H1 (cell line): Measurements from ENCODE around the gene F8. TPM values are rescaled to one million over a fixed set of nuclear protein-coding genes. Genes with fewer than 3 reads are reported as not detected.

Experiments
- CTCF ChIA-PET: fragments of 300-600 bp; sonication (Branson Sonifier 250); formaldehyde crosslinking; loops from one replicate; lab custom pipeline; 2021; ENCODE audit not compliant: partially characterized antibody; lab: Charles Lee
- POLR2A ChIA-PET: fragments of 300-600 bp; sonication (Branson Sonifier 250); formaldehyde crosslinking; loops from one replicate; lab custom pipeline; 2021; ENCODE audit warnings: inconsistent platforms; ENCODE audit not compliant: partially characterized antibody; lab: Charles Lee
- DNase-seq, 2 experiments: peaks; one replicate each; pipeline versions ENCODE4 v3.0.0 to v3.0.0-alpha.2; 2010 to 2022; ENCODE audit warnings: low spot score in 2 of 2, low read depth in 1 of 2, mixed read lengths in 1 of 2
- FAIRE-seq: peaks from 2 replicates; lab custom pipeline; 2011; peaks lifted over from hg19 to GRCh38; lab: Jason Lieb, UNC
- H2AFZ ChIP-seq: 2 replicates; pipeline ENCODE4 v1.8.1; 2012; ENCODE audit warnings: low read length, inconsistent platforms
- H2AK5ac ChIP-seq: 2 replicates; pipeline ENCODE4 v1.6.1; 2013; ENCODE audit warnings: low read depth, low read length
- H2BK120ac ChIP-seq: replicated peaks from 2 replicates; pipeline ENCODE3; 2013; ENCODE audit warnings: low read depth, low read length, inconsistent platforms
- H2BK12ac ChIP-seq: 2 replicates; pipeline ENCODE4 v1.6.1; 2013; ENCODE audit warnings: low read depth, low read length
- H2BK15ac ChIP-seq: 2 replicates; pipeline ENCODE4 v1.6.1; 2013; ENCODE audit warnings: low read length
- H2BK20ac ChIP-seq: 2 replicates; pipeline ENCODE4 v1.6.1; 2013; ENCODE audit warnings: low read length
- H2BK5ac ChIP-seq: 2 replicates; pipeline ENCODE4 v1.6.1; 2013; ENCODE audit warnings: low read depth, low read length
- H3K14ac ChIP-seq: 2 replicates; pipeline ENCODE4 v1.6.1; 2013; ENCODE audit warnings: inconsistent platforms; ENCODE audit not compliant: insufficient read length
- H3K18ac ChIP-seq: 2 replicates; pipeline ENCODE4 v1.6.1; 2013; ENCODE audit warnings: low read length; ENCODE audit errors: extremely low read depth
- H3K23ac ChIP-seq: 2 replicates; pipeline ENCODE4 v1.6.1; 2013; ENCODE audit warnings: inconsistent platforms; ENCODE audit not compliant: insufficient read length
- H3K23me2 ChIP-seq: 2 replicates; pipeline ENCODE4 v1.6.1; 2013; ENCODE audit warnings: low read depth, low read length
- H3K27ac ChIP-seq: 2 replicates; pipeline ENCODE4 v1.6.1; 2011; ENCODE audit warnings: low read depth, low read length, inconsistent platforms
- H3K27me3 ChIP-seq, 4 experiments: replicated peaks in 1 of 4; 1 replicate in 1 of 4; 2 replicates in 3 of 4; pipeline versions ENCODE4 v1.6.1 to v1.8.1; 2011 to 2013; ENCODE audit warnings: low read length in 3 of 4, mild to moderate bottlenecking in 3 of 4, inconsistent platforms in 2 of 4, mixed read lengths in 2 of 4, moderate library complexity in 1 of 4; ENCODE audit not compliant: control insufficient read depth in 3 of 4, insufficient read depth in 3 of 4; ENCODE audit errors: extremely low read depth in 1 of 4
- H3K36me3 ChIP-seq, 4 experiments: 2 replicates each; pipeline versions ENCODE4 v1.6.1 to v1.8.1; 2011 to 2013; ENCODE audit warnings: mild to moderate bottlenecking in 4 of 4, low read length in 3 of 4, moderate library complexity in 2 of 4, control low read depth in 1 of 4, inconsistent platforms in 1 of 4; ENCODE audit not compliant: insufficient read depth in 4 of 4, control insufficient read depth in 2 of 4
- H3K4ac ChIP-seq: replicated peaks from 2 replicates; pipeline ENCODE3; 2013; ENCODE audit warnings: low read length, low read depth, mixed read lengths, inconsistent platforms; ENCODE audit not compliant: insufficient read length
- H3K4me1 ChIP-seq, 4 experiments: replicated peaks in 1 of 4; 1 replicate in 1 of 4; 2 replicates in 3 of 4; pipeline versions ENCODE4 v1.6.1 to v1.8.1; 2011 to 2013; ENCODE audit warnings: low read length in 3 of 4, inconsistent platforms in 2 of 4, mixed read lengths in 1 of 4; ENCODE audit not compliant: insufficient read depth in 4 of 4, control insufficient read depth in 3 of 4
- H3K4me2 ChIP-seq, 2 experiments: 2 replicates each; pipeline versions ENCODE4 v1.6.1 to v1.8.1; 2011 to 2013; ENCODE audit warnings: low read depth in 2 of 2, low read length in 2 of 2, control low read depth in 1 of 2, inconsistent platforms in 1 of 2, mild to moderate bottlenecking in 1 of 2; ENCODE audit not compliant: insufficient read depth in 1 of 2
- H3K4me3 ChIP-seq, 4 experiments: fragments of 200-600, 300-600 bp in 1 of 4; sonication (generic), shearing (Covaris generic), sonication (Bioruptor Twin) in 1 of 4; 2 replicates each; pipeline versions ENCODE4 v1.5.1 to v1.8.1; 2011 to 2016; ENCODE audit warnings: low read length in 4 of 4, low read depth in 3 of 4, control low read depth in 2 of 4, inconsistent platforms in 2 of 4, mild to moderate bottlenecking in 2 of 4, mixed read lengths in 1 of 4, moderate library complexity in 1 of 4; ENCODE audit not compliant: insufficient read depth in 2 of 4; ENCODE audit errors: extremely low read depth in 1 of 4
- H3K56ac ChIP-seq: replicated peaks from 2 replicates; pipeline ENCODE3; 2013; ENCODE audit warnings: low read depth, mild to moderate bottlenecking, mixed read lengths, low read length, inconsistent platforms; ENCODE audit not compliant: insufficient read length
- H3K79me1 ChIP-seq: 2 replicates; pipeline ENCODE4 v1.6.1; 2013; ENCODE audit warnings: low read depth, low read length, control low read depth
- H3K79me2 ChIP-seq, 2 experiments: 2 replicates each; pipeline versions ENCODE4 v1.6.1 to v1.8.1; 2012 to 2013; ENCODE audit warnings: low read length in 2 of 2, mild to moderate bottlenecking in 2 of 2, inconsistent platforms in 1 of 2; ENCODE audit not compliant: insufficient read depth in 2 of 2, control insufficient read depth in 1 of 2
- H3K9ac ChIP-seq, 4 experiments: replicated peaks in 1 of 4; 1 replicate in 1 of 4; 2 replicates in 3 of 4; pipeline versions ENCODE4 v1.6.1 to v1.8.1; 2011 to 2013; ENCODE audit warnings: low read depth in 3 of 4, low read length in 3 of 4, control low read depth in 2 of 4, mild to moderate bottlenecking in 2 of 4, moderate library complexity in 2 of 4, inconsistent platforms in 1 of 4; ENCODE audit errors: extremely low read depth in 1 of 4
- H3K9me3 ChIP-seq, 2 experiments: 2 replicates each; pipeline versions ENCODE4 v1.6.1 to v1.8.1; 2012 to 2013; ENCODE audit warnings: mild to moderate bottlenecking in 2 of 2, moderate library complexity in 2 of 2, control low read depth in 1 of 2, inconsistent platforms in 1 of 2, low read depth in 1 of 2, low read length in 1 of 2, mixed read lengths in 1 of 2; ENCODE audit not compliant: insufficient read depth in 2 of 2
- H4K20me1 ChIP-seq, 2 experiments: replicated peaks in 1 of 2; 2 replicates each; pipeline versions ENCODE3 to v1.8.1; 2011 to 2013; ENCODE audit warnings: inconsistent platforms in 2 of 2, low read length in 2 of 2, mild to moderate bottlenecking in 1 of 2; ENCODE audit not compliant: insufficient read depth in 2 of 2, control insufficient read depth in 1 of 2
- H4K5ac ChIP-seq: 2 replicates; pipeline ENCODE4 v1.6.1; 2013; ENCODE audit warnings: low read length, low read depth, mixed read lengths, inconsistent platforms; ENCODE audit not compliant: insufficient read length
- H4K8ac ChIP-seq: 2 replicates; pipeline ENCODE4 v1.8.0; 2013; ENCODE audit warnings: mild to moderate bottlenecking, moderate library complexity, low read length, inconsistent platforms; ENCODE audit not compliant: insufficient read depth; ENCODE audit errors: extremely low read depth
- H4K91ac ChIP-seq: replicated peaks from 2 replicates; pipeline ENCODE3; 2013; ENCODE audit warnings: low read length, mixed read lengths, inconsistent platforms; ENCODE audit not compliant: insufficient read length
- CBX8 ChIP-seq: fragments of 300-800, 300-1000 bp; sonication (generic); IDR thresholded peaks from 2 replicates; pipeline ENCODE4 v1.7.1; 2016; ENCODE audit warnings: low read depth, low read length, borderline replicate concordance
- HDAC2 ChIP-seq, 2 experiments: fragments of 300-600 bp in 1 of 2; sonication (generic) in 1 of 2; IDR thresholded peaks; 2 replicates each; pipeline ENCODE4 v1.6.1; 2011 to 2012; ENCODE audit warnings: low read depth in 2 of 2, low read length in 2 of 2, mild to moderate bottlenecking in 2 of 2, moderate library complexity in 2 of 2, borderline replicate concordance in 1 of 2, inconsistent platforms in 1 of 2
- SP4 ChIP-seq: IDR thresholded peaks from 2 replicates; pipeline ENCODE4 v1.6.1; 2012; ENCODE audit warnings: low read length, inconsistent platforms
- TAF1 ChIP-seq: IDR thresholded peaks from 2 replicates; pipeline ENCODE4 v1.6.1; 2011; ENCODE audit warnings: mild to moderate bottlenecking, low read depth, low read length
- YY1 ChIP-seq: IDR thresholded peaks from 2 replicates; pipeline ENCODE4 v1.6.1; 2011; ENCODE audit warnings: low read depth, mild to moderate bottlenecking, low read length
- WGBS, 2 experiments: shearing (Covaris generic) in 1 of 2; methylation state at CpG; one replicate each; pipeline versions ENCODE4 v1.1.6 to v1.1.7; 2013 to 2015; ENCODE audit warnings: low lambda C conversion rate in 2 of 2, mixed read lengths in 2 of 2, inconsistent platforms in 1 of 2, low coverage in 1 of 2, missing lambda C conversion rate in 1 of 2; ENCODE audit not compliant: insufficient replicate concordance in 2 of 2, insufficient coverage in 1 of 2, insufficient read length in 1 of 2; ENCODE audit errors: extremely low coverage in 1 of 2, missing lambda C conversion rate in 1 of 2; 5-methylcytosine and 5-hydroxymethylcytosine counted together
- polyA plus RNA-seq, 7 experiments: library from polyadenylated mRNA; depleted of rRNA in 3 of 7; stranded (reverse) in 5 of 7; unstranded in 2 of 7; fragments of >200 nt in 5 of 7; fragments of 200-250 nt in 2 of 7; gene quantifications; 1 replicate in 5 of 7; 2 replicates in 1 of 7; 4 replicates in 1 of 7; pipeline versions ENCODE4 v1.2.1 to v1.2.3, GENCODE V29; 2011 to 2013; ENCODE audit warnings: missing spikeins in 2 of 7, mixed read lengths in 2 of 7
- total RNA-seq: library from RNA; stranded (reverse); fragmentation: NEBNext Ultra II Directional; extraction: Animal tissue kit (Norgen Biotek cat#: 25700); gene quantifications from 2 replicates; pipeline ENCODE4 v1.2.1, GENCODE V29; 2021

F8 gene
- total and polyA plus RNA-seq, 2 of the 8 experiments (the other 6 are each of a cell fraction or from before 2014, with no cell fraction given), result 1.1 to 2.6 TPM

- Histone ChIP-seq H2AK5ac (no peak overlapping the region), H2BK20ac (no peak overlapping the region), H2BK12ac (no peak overlapping the region), H2AFZ (no peak overlapping the region), H4K20me1 (no peaks in the 10 kb centered on the region), H3K9ac (no peak overlapping the region), H3K4me3 (no peak overlapping the region), H3K4ac (no peak overlapping the region), H3K56ac (no peak overlapping the region), H3K79me2 (peaks cover 0 to 7% of the 10 kb centered on the region in 2 experiments; a peak in 1 of 4 replicates), H2BK5ac (no peak overlapping the region), H3K79me1 (no peaks in the 10 kb centered on the region), H3K36me3 (peaks cover 0 to 7% (median 0%) of the 10 kb centered on the region in 4 experiments; a peak in 3 of 8 replicates), H4K5ac (no peak overlapping the region), H3K4me2 (no peak overlapping the region), H2BK15ac (no peak overlapping the region), H3K23me2 (0 out of 2 replicates have a peak, but pooled peaks cover 2% of the 10 kb centered on the region), H3K27me3 (no peaks in the 10 kb centered on the region), H4K91ac (no peak overlapping the region), H4K8ac (no peak overlapping the region), H2BK120ac (no peak overlapping the region), H3K18ac (no peak overlapping the region), H3K23ac (no peak overlapping the region), H3K4me1 (no peaks in the 10 kb centered on the region), H3K9me3 (no peaks in the 10 kb centered on the region), H3K14ac (no peak overlapping the region), H3K27ac (no peak overlapping the region)
- CTCF ChIA-PET, result interaction anchor here (0.5 to 1.7 kb wide), 4 partner anchors 8 to 113 kb away, joined by 3 to 5 read pairs (median 4); no protein-coding TSS in a partner anchor
- DNase-seq (no peak), FAIRE-seq (no peak)
- WGBS, 2 experiments, result 92% methylated on average over 8 of the region's 8 CpGs; no CpG with 5 or more reads in 1 of the 2 experiments
- POLR2A ChIA-PET, result no interaction called here
- TF ChIP-seq HDAC2 (IDR thresholded peaks at IDR 0.05; ENCODE audit: borderline replicate concordance in 1 of 2, low read depth in 2 of 2, low read length in 2 of 2), result no peak
- no peak for TF ChIP-seq TAF1
- TF ChIP-seq SP4, result no peak
- TF ChIP-seq CBX8, result no peak
- TF ChIP-seq YY1, result no peak
These were observed 42.7 kb upstream of the F8 start for GRCh38 chrX:155065035-155065734.
